Measurements from ENCODE around the gene GK2.

GK2 gene

GRCh38 chr4:79408063-79408462 lies at the start of gene GK2:
Gene GK2 (minus strand): TSS chr4:79408228. CDS start chr4:79408200, 28 bp downstream.
- no peak for DNase-seq (ENCODE audit: low spot score)

- no peak for DNase-seq (ENCODE audit: low spot score)
Measured at GRCh38 chr4:79455216-79455615, 47.2 kb upstream of the GK2 start.

- no peak for DNase-seq (ENCODE audit: low spot score)
Measured at GRCh38 chr4:79454656-79455055, 46.6 kb upstream of the GK2 start.

- no peak for DNase-seq (ENCODE audit: low spot score)
Measured at GRCh38 chr4:79450053-79450452, 42.0 kb upstream of the GK2 start.

DNA sequence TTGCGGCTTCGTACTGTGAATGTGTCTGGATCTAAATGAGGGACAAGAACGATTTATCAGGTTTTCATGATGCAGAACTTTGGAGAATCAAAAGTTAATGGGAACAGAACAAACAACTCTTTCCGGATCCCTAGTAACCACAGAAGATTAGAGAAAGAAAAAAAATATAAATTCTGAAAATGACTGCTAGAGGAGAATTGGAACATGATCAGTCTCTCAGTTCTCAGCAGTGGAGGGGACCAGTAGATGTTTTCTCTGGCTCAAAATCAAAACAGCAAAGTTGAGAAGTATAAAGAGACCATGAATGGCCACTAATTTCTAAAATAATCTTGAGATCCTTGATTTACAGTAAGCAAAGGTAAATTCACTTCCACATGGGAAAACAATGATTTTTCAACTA lies 38.1 kb upstream of the GK2 start:
- no peak for DNase-seq (ENCODE audit: low spot score)

DNA sequence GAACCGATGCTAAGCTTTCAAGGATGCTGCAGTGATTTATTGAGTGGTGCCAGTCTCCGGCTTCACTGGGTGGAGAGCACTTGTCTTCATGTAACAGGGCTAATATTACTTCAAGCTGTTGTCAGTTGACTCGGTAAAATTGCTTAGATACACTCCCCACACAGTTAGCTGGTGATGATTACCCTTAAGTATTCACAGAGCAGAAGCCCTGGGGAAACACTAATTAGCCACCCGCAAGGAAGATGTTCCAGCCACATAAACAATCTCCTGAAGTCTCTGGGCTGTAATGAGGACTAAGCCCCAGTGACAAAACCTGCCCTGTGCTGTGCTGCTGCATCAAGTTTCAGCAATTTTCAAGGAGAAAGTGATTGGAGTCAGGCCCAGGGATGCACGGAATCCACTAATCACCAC lies 37.3 kb upstream of the GK2 start:
- DNase-seq (ENCODE audit: low spot score), result no peak

- no peak for DNase-seq (ENCODE audit: low spot score)
Measured at GRCh38 chr4:79442422-79442821, 34.4 kb upstream of the GK2 start.

DNA sequence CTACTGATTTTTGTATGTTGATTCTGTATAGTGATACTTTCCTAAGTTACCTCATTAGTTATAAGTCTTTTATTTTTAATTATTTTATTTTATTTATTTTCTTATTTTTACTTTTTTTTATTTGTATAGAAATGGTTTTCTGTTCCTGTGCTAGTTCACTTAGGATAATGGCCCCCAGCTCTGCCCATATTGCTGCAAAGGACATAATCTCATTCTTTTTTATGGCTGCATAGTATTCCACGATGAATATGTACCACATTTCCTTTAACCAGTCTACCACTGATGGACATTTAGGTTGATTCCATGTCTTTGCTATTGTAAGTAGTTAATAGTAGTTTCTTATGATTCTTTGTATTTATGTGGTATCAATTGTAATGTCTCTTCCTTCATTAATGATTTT lies 31.5 kb upstream of the GK2 start:
- DNase-seq (ENCODE audit: low spot score), result no peak

GRCh38 chr4:79431839-79432238 lies 23.8 kb upstream of the GK2 start:
- no peak for DNase-seq (ENCODE audit: low spot score)

DNA sequence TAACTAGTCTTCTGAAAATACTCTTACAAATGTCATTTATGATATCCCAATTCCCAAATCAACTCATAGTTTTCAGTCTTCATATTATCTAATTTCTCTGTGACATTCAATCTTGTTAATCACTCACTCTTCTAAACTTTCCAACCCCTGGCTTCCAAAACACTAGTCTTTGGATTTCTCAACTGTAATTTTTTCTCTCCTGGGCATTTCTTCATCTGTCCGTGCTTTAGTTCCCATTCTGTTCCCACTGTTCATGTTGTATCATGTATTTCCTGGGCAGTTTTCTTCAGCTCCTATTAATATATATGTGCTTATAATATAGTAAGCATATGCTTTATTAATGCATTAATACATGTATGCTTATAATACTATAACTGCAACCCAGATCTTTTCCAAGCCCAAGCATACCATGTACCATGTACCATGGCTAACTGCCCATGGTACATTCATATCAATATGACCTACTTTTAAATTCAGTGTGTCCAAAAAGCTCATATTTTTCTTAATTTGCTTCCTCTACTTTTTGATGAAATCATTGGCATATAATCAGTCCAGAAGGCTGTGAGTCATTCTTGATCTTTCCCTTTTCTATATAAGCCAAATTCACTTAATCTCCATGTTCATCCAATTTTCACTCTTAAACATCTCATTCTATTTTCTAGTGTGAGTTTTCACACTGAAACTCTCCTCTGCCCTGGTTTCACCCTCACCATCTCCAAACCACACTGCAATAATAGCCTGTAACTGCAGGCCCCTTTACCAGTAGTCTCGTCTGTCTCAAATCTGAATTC lies 21.3 kb upstream of the GK2 start:
- DNase-seq (ENCODE audit: low spot score), result no peak

- DNase-seq (ENCODE audit: low spot score), result no peak
Measured at GRCh38 chr4:79426989-79427388, 19.0 kb upstream of the GK2 start.

- no peak for DNase-seq (ENCODE audit: low spot score)
Measured at GRCh38 chr4:79425586-79425985, 17.6 kb upstream of the GK2 start.

DNA sequence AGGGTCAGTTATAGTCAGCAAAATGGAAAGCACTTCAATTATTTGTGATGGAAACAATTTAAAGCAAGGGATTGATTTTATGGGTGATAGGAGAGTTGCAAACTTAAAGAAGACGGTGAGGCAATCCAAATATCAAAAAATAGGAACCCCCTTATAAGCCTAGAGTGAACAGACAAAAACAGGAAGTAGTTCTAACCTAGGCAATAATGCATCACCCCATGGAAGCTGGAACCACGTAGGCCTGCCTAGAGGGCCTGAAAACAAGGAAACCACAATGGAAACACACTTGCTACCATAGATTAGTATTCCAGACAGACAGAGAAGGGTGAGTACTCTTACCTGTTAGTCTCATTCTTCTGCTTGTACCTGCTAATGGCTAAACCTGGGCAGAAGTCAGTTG lies 13.5 kb upstream of the GK2 start:
- no peak for DNase-seq (ENCODE audit: low spot score)

GRCh38 chr4:79413886-79414285 lies 5.9 kb upstream of the GK2 start:
- no peak for DNase-seq (ENCODE audit: low spot score)

DNA sequence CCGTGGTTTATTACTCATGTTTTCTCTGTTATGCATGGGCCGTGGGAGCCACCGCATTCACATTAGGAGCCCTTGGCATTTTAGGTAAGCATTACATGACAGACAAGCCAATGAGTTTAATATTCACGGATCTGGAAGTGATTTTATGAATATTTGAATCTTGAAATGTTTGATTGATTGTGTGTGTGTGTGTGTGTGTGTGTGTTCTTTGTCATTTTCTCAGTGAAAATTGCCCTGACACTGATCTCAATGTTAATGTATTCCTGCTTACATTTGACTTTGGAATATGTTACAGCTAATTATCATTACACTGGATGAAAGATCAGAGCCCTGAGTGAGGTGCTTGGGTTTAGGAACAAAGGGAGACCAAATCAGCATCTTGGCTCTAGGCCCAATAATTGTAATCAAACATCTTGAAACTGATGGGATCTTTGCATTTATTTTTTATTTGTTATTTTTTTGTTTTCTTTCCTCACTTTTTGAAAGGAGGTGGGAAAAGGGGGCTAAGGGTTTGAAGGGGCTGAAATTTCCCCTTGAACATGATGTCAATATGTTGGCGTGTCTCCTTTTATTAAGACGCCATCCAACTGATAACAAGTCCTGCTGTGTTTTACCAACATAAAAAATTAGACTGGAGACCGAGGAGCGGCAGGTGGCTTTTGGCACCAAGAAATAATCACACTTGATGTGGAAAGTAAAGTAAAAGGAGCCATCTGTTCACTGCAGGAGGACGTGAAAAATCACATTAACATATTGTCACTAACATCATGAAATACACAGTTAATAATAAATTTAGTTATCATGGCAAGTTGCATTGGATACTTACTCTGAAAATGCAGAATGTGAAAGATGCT lies 5.2 kb upstream of the GK2 start:
- no peak for DNase-seq (ENCODE audit: low spot score)

GRCh38 chr4:79404666-79405065 lies 3.4 kb downstream of the GK2 start:
- no peak for DNase-seq (ENCODE audit: low spot score)

DNA sequence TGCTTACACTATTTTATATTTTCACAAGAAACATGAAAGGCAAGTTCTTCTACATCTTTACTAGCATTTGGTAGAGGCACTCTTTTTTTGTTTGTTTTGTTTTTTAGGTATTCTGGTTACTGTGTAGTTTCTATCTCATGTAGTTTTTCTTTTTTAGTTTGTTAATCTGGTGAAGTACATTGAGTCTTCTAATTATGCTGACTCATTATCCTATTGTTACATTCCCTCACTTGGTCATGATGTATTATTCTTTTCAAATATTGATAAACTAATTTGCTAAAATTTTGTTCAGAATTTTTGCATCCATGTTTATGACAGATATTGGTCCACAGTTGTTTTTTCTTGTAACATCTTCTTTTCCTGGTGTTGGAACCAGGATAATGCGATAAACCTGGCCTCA lies 4.7 kb downstream of the GK2 start:
- DNase-seq (ENCODE audit: low spot score), result no peak

DNA sequence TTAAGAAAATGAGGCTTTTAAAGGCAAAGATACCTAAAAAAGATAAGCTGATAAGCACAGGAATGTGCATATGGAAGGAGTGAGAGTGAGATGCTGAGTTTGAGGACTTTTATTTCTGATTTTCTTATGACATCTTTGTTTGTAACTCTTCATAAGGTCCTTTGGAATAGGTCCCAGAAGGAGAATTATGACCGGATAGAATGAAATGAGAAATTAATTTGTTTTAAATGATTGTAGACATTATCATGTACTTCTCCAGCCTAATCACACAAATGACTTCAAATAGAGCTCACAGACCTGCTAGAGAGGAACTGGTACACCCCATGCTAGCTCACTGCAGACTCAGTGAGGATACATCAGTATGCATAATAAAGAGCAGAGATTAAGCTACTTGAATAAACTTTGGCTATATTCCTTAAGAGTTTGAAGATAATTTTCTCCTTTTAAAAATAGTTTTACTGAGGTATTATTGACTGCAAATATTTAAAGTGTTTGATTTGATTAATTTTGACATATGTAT lies 5.6 kb downstream of the GK2 start:
- no peak for DNase-seq (ENCODE audit: low spot score)

DNA sequence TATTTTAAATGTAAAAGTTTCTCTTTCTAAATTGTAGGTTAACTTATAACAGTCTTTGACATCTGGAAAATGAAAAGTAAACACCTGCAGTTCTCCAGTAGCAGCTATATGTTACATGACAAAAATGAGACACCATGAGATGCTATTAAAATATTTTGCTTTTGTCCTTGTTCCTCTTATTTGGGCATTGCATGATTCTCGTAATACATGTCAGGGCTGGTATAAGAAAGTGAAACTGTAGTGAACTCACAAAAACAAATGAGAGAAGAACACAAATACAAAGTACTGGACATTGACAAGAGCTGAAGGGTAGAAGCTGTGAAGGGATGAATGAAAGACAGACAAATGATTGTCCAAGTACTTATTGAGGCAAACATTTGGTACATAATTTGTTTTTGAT lies 9.0 kb downstream of the GK2 start:
- no peak for DNase-seq (ENCODE audit: low spot score)

DNA sequence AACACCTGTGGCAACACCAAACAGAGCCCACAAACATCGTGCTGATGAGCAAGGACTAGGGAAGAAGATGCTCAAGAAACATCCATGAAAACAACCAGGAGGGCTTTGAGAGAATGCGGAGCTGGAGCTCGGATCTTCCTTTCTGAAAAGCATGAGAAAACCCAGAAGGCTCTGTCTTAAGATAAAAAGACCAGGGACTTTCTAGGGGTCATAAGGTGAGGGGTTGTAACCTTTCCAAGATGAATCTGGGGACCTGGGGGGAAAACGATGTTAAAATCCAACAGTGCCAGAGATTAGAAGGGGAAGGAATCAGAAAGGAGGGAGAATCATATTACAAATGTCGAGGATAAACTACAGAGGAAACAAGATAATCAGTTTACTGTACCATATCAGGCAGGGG lies 10.1 kb downstream of the GK2 start:
- no peak for DNase-seq (ENCODE audit: low spot score)

GRCh38 chr4:79396794-79397193 lies 11.2 kb downstream of the GK2 start:
- DNase-seq (ENCODE audit: low spot score), result no peak

DNA sequence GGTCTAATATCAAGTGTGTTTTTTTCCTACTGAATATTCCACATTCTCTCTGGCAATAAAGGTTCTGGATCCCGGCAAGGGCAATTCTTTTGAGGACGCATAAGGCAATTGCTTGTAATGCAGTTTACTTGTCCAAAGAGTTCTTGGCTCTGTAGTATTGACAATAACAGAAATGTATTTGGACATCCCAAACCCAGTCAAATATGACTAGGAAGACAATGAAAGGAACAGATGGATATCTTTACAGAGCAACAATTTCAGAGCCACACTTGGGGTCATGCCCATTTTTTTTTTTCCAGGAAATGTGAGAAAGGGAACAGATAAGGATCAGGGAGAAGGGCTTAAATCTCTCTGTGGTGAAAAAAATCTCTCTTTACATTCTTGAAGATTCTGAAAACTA lies 12.2 kb downstream of the GK2 start:
- DNase-seq (ENCODE audit: low spot score), result no peak

DNA sequence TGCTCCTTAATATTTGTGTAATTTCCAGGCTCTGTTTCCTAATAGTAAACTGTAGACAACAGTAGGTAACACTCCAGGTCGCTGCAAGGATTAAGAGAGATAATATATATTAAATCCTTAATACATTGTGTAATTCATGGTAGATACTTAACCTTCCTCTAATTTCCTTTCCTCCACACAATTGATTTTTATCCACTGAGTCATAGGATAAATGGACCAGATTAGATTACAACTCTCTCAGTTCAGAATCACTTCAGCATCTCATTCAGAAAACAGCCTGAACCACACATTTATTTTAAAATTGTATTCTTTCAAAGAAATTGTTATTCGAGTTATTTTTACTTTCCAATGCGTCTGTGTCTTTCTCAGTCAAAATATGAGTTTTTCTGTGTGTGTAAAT lies 17.1 kb downstream of the GK2 start:
- no peak for DNase-seq (ENCODE audit: low spot score)
